HG02623 (cell line): ENCODE data around the gene CGB3.
"Not testable (repeated sequence)": the region's sequence is repeated elsewhere in the genome, so short reads cannot be mapped to it uniquely, and the experiment has no call there.

Source experiments
- ATAC-seq: cut with Tn5 transposase; IDR thresholded peaks from one replicate; pipeline ENCODE4 v1.9.1; 2021; ENCODE audit warnings: moderate library complexity; ENCODE audit not compliant: unreplicated experiment

The CGB3 gene

GRCh38 chr19:49024233-49024632 is at the start of gene CGB3:
TSS of gene CGB3 (minus strand) at chr19:49024333. CDS start at chr19:49023971, 362 bp downstream.
- ATAC-seq: not testable (repeated sequence)

- ATAC-seq: no peak
Observed at GRCh38 chr19:49071860-49072547, 47.9 kb upstream of the CGB3 start.

GRCh38 chr19:49070416-49070815 is 46.3 kb upstream of the CGB3 start:
- ATAC-seq: no peak

GRCh38 chr19:49069026-49069425 is 44.9 kb upstream of the CGB3 start:
- no peak for ATAC-seq

GRCh38 chr19:49067554-49067953 is 43.4 kb upstream of the CGB3 start:
- no peak for ATAC-seq

- no peak for ATAC-seq
Observed at GRCh38 chr19:49065905-49066512, 41.9 kb upstream of the CGB3 start.

GRCh38 chr19:49064768-49065611 is 40.9 kb upstream of the CGB3 start, which contains the start of gene NTF4:
TSS of gene NTF4 (minus strand) at chr19:49064818. CDS start at chr19:49061997, 2,821 bp downstream.
- no peak for ATAC-seq

- no peak for ATAC-seq
Observed at GRCh38 chr19:49064029-49064629, 40.0 kb upstream of the CGB3 start.

GRCh38 chr19:49061445-49061844 is 37.3 kb upstream of the CGB3 start:
- no peak for ATAC-seq

- no peak for ATAC-seq
Observed at GRCh38 chr19:49061000-49061399, 36.9 kb upstream of the CGB3 start.

- ATAC-seq: no peak
Observed at GRCh38 chr19:49059053-49059452, 34.9 kb upstream of the CGB3 start.

- no peak for ATAC-seq
Observed at GRCh38 chr19:49058562-49058961, 34.4 kb upstream of the CGB3 start.

GRCh38 chr19:49057636-49058234 is 33.6 kb upstream of the CGB3 start, which contains the start of gene CGB7:
TSS of gene CGB7 (minus strand) at chr19:49057749. CDS start at chr19:49055375, 2,374 bp downstream.
- ATAC-seq: no peak

- ATAC-seq: not testable (repeated sequence)
Observed at GRCh38 chr19:49056902-49057596, 32.9 kb upstream of the CGB3 start.

- no peak for ATAC-seq
Observed at GRCh38 chr19:49056101-49056901, 32.2 kb upstream of the CGB3 start.

GRCh38 chr19:49050376-49051033 is 26.4 kb upstream of the CGB3 start:
- ATAC-seq: not testable (repeated sequence)

GRCh38 chr19:49049834-49050233 is 25.7 kb upstream of the CGB3 start:
- ATAC-seq: not testable (repeated sequence)

- ATAC-seq: not testable (repeated sequence)
Observed at GRCh38 chr19:49049011-49049410, 24.9 kb upstream of the CGB3 start, which contains the start of gene CGB8. TSS of gene CGB8 (minus strand) at chr19:49049111. CDS start at chr19:49048739, 372 bp downstream.

GRCh38 chr19:49043548-49043947 is 19.4 kb upstream of the CGB3 start, which contains the start of gene CGB5:
TSS of gene CGB5 (plus strand) at chr19:49043848. CDS start at chr19:49044210, 362 bp downstream.
- ATAC-seq: not testable (repeated sequence)
